ENCODE results near the gene ALS2.

The ALS2 gene

GRCh38 chr2:201660293-201660895 is 120.3 kb downstream of the ALS2 start:
- no peak overlapping the region for H3K4me3 ChIP-seq (replicated peaks; ENCODE audit: low read depth, low read length)
- TF ChIP-seq CTCF (IDR thresholded peaks at IDR 0.05; ENCODE audit: low read depth, low read length, missing control alignments): no peak
- no peak for DNase-seq (ENCODE audit: extremely low read depth, low read depth)

- TF ChIP-seq CTCF (IDR thresholded peaks at IDR 0.05; ENCODE audit: low read depth, low read length, missing control alignments): no peak
- DNase-seq (ENCODE audit: extremely low read depth, low read depth): no peak
Measured at GRCh38 chr2:201656740-201657139, 124.0 kb downstream of the ALS2 start.

GRCh38 chr2:201656102-201656501 is 124.6 kb downstream of the ALS2 start:
- no peak overlapping the region for H3K4me3 ChIP-seq (replicated peaks; ENCODE audit: low read depth, low read length)
- TF ChIP-seq CTCF (IDR thresholded peaks at IDR 0.05; ENCODE audit: low read depth, low read length, missing control alignments): no peak
- DNase-seq (ENCODE audit: extremely low read depth, low read depth): no peak

More at GRCh38 chr2:201656740-201657139, 124.0 kb downstream of the ALS2 start:
- H3K4me3 ChIP-seq (replicated peaks; ENCODE audit: low read depth, low read length): no peak overlapping the region

- DNase-seq (ENCODE audit: extremely low read depth, low read depth): no peak
- H3K4me3 ChIP-seq (replicated peaks; ENCODE audit: low read depth, low read length): no peak overlapping the region
- no peak for TF ChIP-seq CTCF (IDR thresholded peaks at IDR 0.05; ENCODE audit: low read depth, low read length, missing control alignments)
Measured at GRCh38 chr2:201654616-201655384, 125.9 kb downstream of the ALS2 start.

- H3K4me3 ChIP-seq (replicated peaks; ENCODE audit: low read depth, low read length): no peak overlapping the region
- TF ChIP-seq CTCF (IDR thresholded peaks at IDR 0.05; ENCODE audit: low read depth, low read length, missing control alignments): no peak
- DNase-seq (ENCODE audit: extremely low read depth, low read depth): no peak
Measured at GRCh38 chr2:201653221-201653620, 127.5 kb downstream of the ALS2 start.

All from HFF-Myc (cell line).